ENCODE data around the gene DCXR. TPM values are rescaled to one million over a fixed set of nuclear protein-coding genes. Genes with fewer than 3 reads are reported as not detected.
A peak's percentile ranks its signal among the peaks of the same experiment; 100 is the strongest.

DCXR gene
- total and polyA plus RNA-seq, 2 of the 13 experiments (the other 11 are each of a cell fraction or from before 2014, with no cell fraction given) = 287 to 311 TPM

DNA sequence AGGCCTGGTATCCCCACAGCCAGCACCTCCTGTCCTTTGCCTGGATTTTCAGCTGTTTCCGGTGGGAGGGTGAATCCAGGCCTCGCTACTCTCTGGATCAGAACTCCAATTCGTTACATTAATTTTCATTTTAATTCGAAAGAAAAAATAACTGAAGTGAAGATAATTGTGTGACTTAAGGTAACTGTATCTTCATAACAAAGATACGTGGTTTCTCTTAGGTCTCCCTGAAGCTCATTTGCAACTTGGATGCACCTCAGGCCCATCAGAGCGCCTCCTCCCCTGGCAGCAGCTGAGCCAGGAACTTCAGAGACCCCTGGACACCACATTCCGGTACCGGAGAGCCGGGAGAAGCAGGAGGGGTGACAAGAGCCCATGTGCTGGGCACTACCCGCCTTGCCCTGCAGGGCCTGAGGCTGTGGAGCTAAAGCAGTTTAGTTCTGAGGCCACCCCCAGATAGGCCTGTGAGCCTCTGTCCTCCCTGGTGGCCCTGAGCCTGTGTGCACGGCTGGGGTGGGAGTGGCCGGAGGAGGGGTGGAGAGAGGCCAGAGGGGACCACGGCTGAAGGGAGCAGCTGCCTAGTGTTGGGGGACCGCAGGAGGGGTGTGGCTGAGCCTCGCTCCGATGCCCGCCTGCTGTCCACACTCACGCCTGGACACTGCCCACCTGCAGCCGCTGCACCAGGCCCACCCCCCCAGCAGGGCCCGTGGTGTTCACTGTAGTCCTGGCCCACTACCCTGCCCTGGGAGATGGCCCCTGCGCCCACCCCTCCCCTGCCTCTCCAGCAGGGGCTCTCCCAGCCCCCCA lies 39.5 kb upstream of the DCXR start (continued):
- TF ChIP-seq NRL (CRISPR knock-in tag; IDR thresholded peaks at IDR 0.05; ENCODE audit: borderline replicate concordance) (0 out of 2 replicates have a peak, but pooled peaks have one; percentile 15), ZFP41 (CRISPR knock-in tag; IDR thresholded peaks at IDR 0.05; ENCODE audit: borderline replicate concordance) (0 out of 2 replicates have a peak, but pooled peaks have one; percentile 35), SIX1 (CRISPR knock-in tag; IDR thresholded peaks at IDR 0.05; ENCODE audit: borderline replicate concordance) (no peak), REXO4 (CRISPR knock-in tag; IDR thresholded peaks at IDR 0.05; ENCODE audit: borderline replicate concordance) (0 out of 2 replicates have a peak, but pooled peaks have one; percentile 9), ZFYVE20 (CRISPR knock-in tag; IDR thresholded peaks at IDR 0.05; ENCODE audit: borderline replicate concordance, low read depth) (0 out of 2 replicates have a peak, but pooled peaks have one; percentile 16), ZBTB49 (CRISPR knock-in tag; IDR thresholded peaks at IDR 0.05; ENCODE audit: borderline replicate concordance) (no peak), ZNF263 (CRISPR knock-in tag; IDR thresholded peaks at IDR 0.05) (0 out of 2 replicates have a peak, but pooled peaks have one; percentile 22), ARID5B (CRISPR knock-in tag; IDR thresholded peaks at IDR 0.05) (no peak), RFX5 (IDR thresholded peaks at IDR 0.05; ENCODE audit: low read depth, low read length) (0 out of 2 replicates have a peak, but pooled peaks have one; percentile 9), ZNF766 (CRISPR knock-in tag; IDR thresholded peaks at IDR 0.05; ENCODE audit: borderline replicate concordance) (peak; percentile 29; the same call in 1 of the 2 replicates), ETV6 (CRISPR knock-in tag; conservative IDR thresholded peaks at IDR 0.05) (peak; percentile 54; the same call in 1 of the 2 replicates), SNAI1 (CRISPR knock-in tag; IDR thresholded peaks at IDR 0.05; ENCODE audit: borderline replicate concordance) (no peak), AKAP8 (CRISPR knock-in tag; IDR thresholded peaks at IDR 0.05) (peak; percentile 100), ZNF660 (CRISPR knock-in tag; IDR thresholded peaks at IDR 0.05; ENCODE audit: borderline replicate concordance, low read depth) (no peak)
- TF ChIP-seq, protein P1, sequence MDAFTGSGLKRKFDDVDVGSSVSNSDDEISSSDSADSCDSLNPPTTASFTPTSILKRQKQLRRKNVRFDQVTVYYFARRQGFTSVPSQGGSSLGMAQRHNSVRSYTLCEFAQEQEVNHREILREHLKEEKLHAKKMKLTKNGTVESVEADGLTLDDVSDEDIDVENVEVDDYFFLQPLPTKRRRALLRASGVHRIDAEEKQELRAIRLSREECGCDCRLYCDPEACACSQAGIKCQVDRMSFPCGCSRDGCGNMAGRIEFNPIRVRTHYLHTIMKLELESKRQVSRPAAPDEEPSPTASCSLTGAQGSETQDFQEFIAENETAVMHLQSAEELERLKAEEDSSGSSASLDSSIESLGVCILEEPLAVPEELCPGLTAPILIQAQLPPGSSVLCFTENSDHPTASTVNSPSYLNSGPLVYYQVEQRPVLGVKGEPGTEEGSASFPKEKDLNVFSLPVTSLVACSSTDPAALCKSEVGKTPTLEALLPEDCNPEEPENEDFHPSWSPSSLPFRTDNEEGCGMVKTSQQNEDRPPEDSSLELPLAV (CRISPR knock-in tag; conservative IDR thresholded peaks at IDR 0.05; ENCODE audit: low read depth) = no peak
- TF ChIP-seq, protein P2, sequence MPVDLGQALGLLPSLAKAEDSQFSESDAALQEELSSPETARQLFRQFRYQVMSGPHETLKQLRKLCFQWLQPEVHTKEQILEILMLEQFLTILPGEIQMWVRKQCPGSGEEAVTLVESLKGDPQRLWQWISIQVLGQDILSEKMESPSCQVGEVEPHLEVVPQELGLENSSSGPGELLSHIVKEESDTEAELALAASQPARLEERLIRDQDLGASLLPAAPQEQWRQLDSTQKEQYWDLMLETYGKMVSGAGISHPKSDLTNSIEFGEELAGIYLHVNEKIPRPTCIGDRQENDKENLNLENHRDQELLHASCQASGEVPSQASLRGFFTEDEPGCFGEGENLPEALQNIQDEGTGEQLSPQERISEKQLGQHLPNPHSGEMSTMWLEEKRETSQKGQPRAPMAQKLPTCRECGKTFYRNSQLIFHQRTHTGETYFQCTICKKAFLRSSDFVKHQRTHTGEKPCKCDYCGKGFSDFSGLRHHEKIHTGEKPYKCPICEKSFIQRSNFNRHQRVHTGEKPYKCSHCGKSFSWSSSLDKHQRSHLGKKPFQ (CRISPR knock-in tag; IDR thresholded peaks at IDR 0.05; ENCODE audit: insufficient replicate concordance) = peak; percentile 19
